ENCODE results near the gene PLCB1. TPM values are rescaled to one million over a fixed set of nuclear protein-coding genes. Genes with fewer than 3 reads are reported as not detected.

Gene PLCB1
- polyA plus RNA-seq, 1 donor (not counting 4 experiments of a cell fraction or from before 2014, with no cell fraction given): 0.37 TPM

DNA sequence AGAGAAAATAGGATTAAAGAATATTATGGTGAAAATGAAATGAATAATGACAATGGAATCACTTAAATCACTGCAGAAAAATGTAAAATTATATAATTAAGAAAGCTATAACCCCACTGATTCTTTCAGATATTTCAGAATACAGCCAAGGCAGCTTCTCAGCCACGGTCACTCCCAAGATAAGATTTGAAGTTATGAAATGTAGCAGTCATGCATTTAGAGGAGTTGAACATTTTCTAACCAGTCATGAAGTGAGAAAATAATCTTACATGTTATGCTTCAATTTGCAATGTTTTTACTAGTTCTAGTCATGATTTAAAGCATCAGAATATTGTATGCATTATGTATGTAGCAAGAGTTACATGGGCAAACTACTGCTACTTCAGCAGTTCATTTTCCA lies 13.3 kb upstream of the PLCB1 start:
- Histone ChIP-seq H3K9ac (ENCODE audit: control insufficient read depth, extremely low read depth, insufficient read depth, low read length) (no peak overlapping the region), H3K4me2 (ENCODE audit: control insufficient read depth, extremely low read depth, insufficient read depth, low read depth, low read length) (no peak overlapping the region), H3K4me1 (ENCODE audit: control insufficient read depth, extremely low read depth, insufficient read depth, low read length) (no peaks in the 10 kb centered on the region), H2AFZ (ENCODE audit: control insufficient read depth, low read length) (no peak overlapping the region), H3K27ac (ENCODE audit: control insufficient read depth, insufficient read depth, low read length) (no peak overlapping the region), H3K9me3 (ENCODE audit: control insufficient read depth, low read depth, low read length) (no peaks in the 10 kb centered on the region), H3K9me1 (ENCODE audit: control insufficient read depth, extremely low read depth, insufficient read depth, low read length) (no peaks in the 10 kb centered on the region), H3K79me2 (ENCODE audit: control insufficient read depth, insufficient read depth, low read length) (no peaks in the 10 kb centered on the region), H3K36me3 (ENCODE audit: control insufficient read depth in 2 of 2, extremely low read depth in 1 of 2, insufficient read depth in 2 of 2, low read length in 2 of 2) (no peaks in the 10 kb centered on the region), H3K27me3 (ENCODE audit: control insufficient read depth, extremely low read depth, insufficient read depth, low read length) (no peaks in the 10 kb centered on the region), H3K4me3 (ENCODE audit: control insufficient read depth in 2 of 3, extremely low read depth in 1 of 3, insufficient read depth in 2 of 3, low read depth in 1 of 3, low read length in 3 of 3) (no peak overlapping the region), H4K20me1 (ENCODE audit: control insufficient read depth, extremely low read depth, insufficient read depth, low read length) (no peaks in the 10 kb centered on the region)
- dilution Hi-C loops (cut with MboI; ENCODE audit: extremely low pct_ligation_motif_present, low sequenced_read_pairs): no loop called here
- DNase-seq (ENCODE audit: low read depth, low spot score): no peak
- TF ChIP-seq EZH2 (IDR thresholded peaks at IDR 0.05; ENCODE audit: low read length) (no peak), CTCF (optimal IDR thresholded peaks at IDR 0.05 in 1 of 3, IDR thresholded peaks at IDR 0.05 in 1 of 3, conservative IDR thresholded peaks at IDR 0.05 in 1 of 3; ENCODE audit: extremely low read depth in 1 of 3, insufficient read depth in 2 of 3, low read length in 3 of 3) (no peak)
- FAIRE-seq: no peak

GRCh38 chr20:8121666-8122065 lies 10.4 kb upstream of the PLCB1 start:
- no peaks in the 10 kb centered on the region for H4K20me1 ChIP-seq (ENCODE audit: control insufficient read depth, extremely low read depth, insufficient read depth, low read length)
- DNase-seq (ENCODE audit: low read depth, low spot score): no peak
- no peaks in the 10 kb centered on the region for H3K9me3 ChIP-seq (ENCODE audit: control insufficient read depth, low read depth, low read length)
- TF ChIP-seq EZH2 (IDR thresholded peaks at IDR 0.05; ENCODE audit: low read length): no peak
- TF ChIP-seq CTCF (optimal IDR thresholded peaks at IDR 0.05 in 1 of 3, IDR thresholded peaks at IDR 0.05 in 1 of 3, conservative IDR thresholded peaks at IDR 0.05 in 1 of 3; ENCODE audit: extremely low read depth in 1 of 3, insufficient read depth in 2 of 3, low read length in 3 of 3): no peak
- H3K27me3 ChIP-seq (ENCODE audit: control insufficient read depth, extremely low read depth, insufficient read depth, low read length): no peaks in the 10 kb centered on the region
- no peaks in the 10 kb centered on the region for H3K79me2 ChIP-seq (ENCODE audit: control insufficient read depth, insufficient read depth, low read length)
- H3K9ac ChIP-seq (ENCODE audit: control insufficient read depth, extremely low read depth, insufficient read depth, low read length): no peak overlapping the region
- H3K4me3 ChIP-seq (ENCODE audit: control insufficient read depth in 2 of 3, extremely low read depth in 1 of 3, insufficient read depth in 2 of 3, low read depth in 1 of 3, low read length in 3 of 3): no peak overlapping the region
- H3K9me1 ChIP-seq (ENCODE audit: control insufficient read depth, extremely low read depth, insufficient read depth, low read length): no peaks in the 10 kb centered on the region
- FAIRE-seq: no peak
- dilution Hi-C loops (cut with MboI; ENCODE audit: extremely low pct_ligation_motif_present, low sequenced_read_pairs): no loop called here
- no peaks in the 10 kb centered on the region for H3K4me1 ChIP-seq (ENCODE audit: control insufficient read depth, extremely low read depth, insufficient read depth, low read length)
- no peak overlapping the region for H3K27ac ChIP-seq (ENCODE audit: control insufficient read depth, insufficient read depth, low read length)
- H3K4me2 ChIP-seq (ENCODE audit: control insufficient read depth, extremely low read depth, insufficient read depth, low read depth, low read length): no peak overlapping the region
- no peaks in the 10 kb centered on the region for H3K36me3 ChIP-seq (ENCODE audit: control insufficient read depth in 2 of 2, extremely low read depth in 1 of 2, insufficient read depth in 2 of 2, low read length in 2 of 2)
- no peak overlapping the region for H2AFZ ChIP-seq (ENCODE audit: control insufficient read depth, low read length)

All from keratinocyte (primary cell).